ENCODE data around the gene ZNF90. TPM values are rescaled to one million over a fixed set of nuclear protein-coding genes. Genes with fewer than 3 reads are reported as not detected.
"Not testable (repeated sequence)": the region's sequence is repeated elsewhere in the genome, so short reads cannot be mapped to it uniquely, and the experiment has no call there.

Gene ZNF90
- total RNA-seq, 1 donor from 2014 or later: 1.0 TPM

- H3K36me3 ChIP-seq (ENCODE audit: control insufficient read depth in 3 of 3, insufficient read depth in 3 of 3, low read length in 3 of 3): no peaks in the 10 kb centered on the region
Observed at GRCh38 chr19:20060282-20060681, 17.5 kb upstream of the ZNF90 start.

DNA sequence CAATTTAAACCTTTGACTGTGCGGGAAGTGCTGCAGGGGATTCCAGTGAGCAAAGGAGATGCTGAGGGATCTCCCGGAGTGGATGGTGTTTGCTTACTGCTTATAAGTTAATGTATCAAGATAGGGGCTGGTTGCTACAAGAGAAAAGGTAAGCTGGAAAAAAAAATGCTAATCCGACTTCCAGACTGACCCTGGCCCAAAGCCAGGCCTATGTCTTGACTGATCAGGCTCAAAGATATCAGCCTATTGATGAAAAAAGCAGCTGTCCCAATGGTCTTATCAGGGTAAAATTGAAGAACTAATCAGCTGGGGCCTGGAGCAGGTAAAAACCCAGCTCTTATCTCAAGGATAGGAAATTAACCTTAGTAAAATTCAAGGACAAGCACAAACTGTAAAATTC lies 10.9 kb upstream of the ZNF90 start:
- no peak overlapping the region for H3K4me3 ChIP-seq (ENCODE audit: low read length in 3 of 3)

More at GRCh38 chr19:20060282-20060681, 17.5 kb upstream of the ZNF90 start:
- Histone ChIP-seq H3K4me1 (ENCODE audit: control insufficient read depth in 3 of 3, insufficient read depth in 3 of 3, low read length in 3 of 3) (no peaks in the 10 kb centered on the region), H3K27ac (ENCODE audit: low read depth, low read length) (no peak overlapping the region), H3K9me3 (ENCODE audit: control insufficient read depth in 3 of 3, low read length in 3 of 3) (no peaks in the 10 kb centered on the region), H3K27me3 (ENCODE audit: control insufficient read depth in 3 of 3, insufficient read depth in 3 of 3, low read length in 3 of 3) (no peaks in the 10 kb centered on the region), H3K9ac (ENCODE audit: low read depth in 1 of 3, low read length in 3 of 3) (no peak overlapping the region), H3K4me3 (ENCODE audit: low read length in 3 of 3) (no peak overlapping the region)

DNA sequence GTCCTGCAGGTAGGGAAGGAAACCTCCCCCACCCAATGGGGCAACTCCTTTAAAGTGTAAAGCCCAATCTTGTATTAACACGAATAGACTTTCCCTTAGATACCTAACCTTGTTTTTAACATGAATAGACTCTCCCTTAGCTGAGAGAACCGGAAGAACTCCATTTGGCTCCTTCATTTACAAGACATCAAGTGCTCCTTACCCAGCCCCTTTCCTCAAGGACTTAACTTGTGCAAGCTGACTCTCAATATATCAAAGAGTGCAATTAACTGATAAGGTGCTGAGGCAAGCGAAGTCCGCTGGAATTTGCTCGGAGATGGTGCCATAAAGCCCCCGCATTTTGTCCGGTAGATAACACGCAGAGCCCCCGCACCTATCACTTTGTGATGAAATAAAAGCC lies 9.9 kb upstream of the ZNF90 start:
- Histone ChIP-seq H3K4me3 (ENCODE audit: low read length in 3 of 3) (no peak overlapping the region), H3K9ac (ENCODE audit: low read depth in 1 of 3, low read length in 3 of 3) (no peak overlapping the region), H3K36me3 (ENCODE audit: control insufficient read depth in 3 of 3, insufficient read depth in 3 of 3, low read length in 3 of 3) (no peaks in the 10 kb centered on the region), H3K27me3 (ENCODE audit: control insufficient read depth in 3 of 3, insufficient read depth in 3 of 3, low read length in 3 of 3) (no peaks in the 10 kb centered on the region), H3K9me3 (ENCODE audit: control insufficient read depth in 3 of 3, low read length in 3 of 3) (no peaks in the 10 kb centered on the region), H3K4me1 (ENCODE audit: control insufficient read depth in 3 of 3, insufficient read depth in 3 of 3, low read length in 3 of 3) (no peaks in the 10 kb centered on the region), H3K27ac (ENCODE audit: low read depth, low read length) (no peak overlapping the region)

More for the DNA sequence above, 10.9 kb upstream of the ZNF90 start:
- Histone ChIP-seq H3K9me3 (ENCODE audit: control insufficient read depth in 3 of 3, low read length in 3 of 3) (no peaks in the 10 kb centered on the region), H3K4me1 (ENCODE audit: control insufficient read depth in 3 of 3, insufficient read depth in 3 of 3, low read length in 3 of 3) (no peaks in the 10 kb centered on the region), H3K9ac (ENCODE audit: low read depth in 1 of 3, low read length in 3 of 3) (no peak overlapping the region), H3K27ac (ENCODE audit: low read depth, low read length) (no peak overlapping the region), H3K27me3 (ENCODE audit: control insufficient read depth in 3 of 3, insufficient read depth in 3 of 3, low read length in 3 of 3) (no peaks in the 10 kb centered on the region), H3K36me3 (ENCODE audit: control insufficient read depth in 3 of 3, insufficient read depth in 3 of 3, low read length in 3 of 3) (no peaks in the 10 kb centered on the region)

DNA sequence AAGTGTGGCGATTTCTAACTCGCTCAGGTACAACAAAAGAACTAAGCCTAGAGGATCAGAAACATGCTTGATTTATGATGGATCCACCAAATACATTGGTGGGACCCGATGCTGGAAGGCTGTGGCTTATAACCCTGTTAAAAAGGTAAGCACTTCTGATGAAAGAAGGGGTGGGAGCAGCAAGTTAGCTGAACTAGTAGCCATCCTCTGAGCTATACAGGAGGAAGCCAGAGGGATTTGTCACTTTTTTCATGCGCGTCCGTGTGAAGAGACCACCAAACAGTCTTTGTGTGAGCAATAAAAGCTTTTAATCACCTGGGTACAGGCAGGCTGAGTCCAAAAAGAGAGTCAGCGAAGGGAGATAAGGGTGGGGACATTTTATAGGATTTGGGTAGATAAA lies 9.2 kb upstream of the ZNF90 start:
- H3K4me1 ChIP-seq (ENCODE audit: control insufficient read depth in 3 of 3, insufficient read depth in 3 of 3, low read length in 3 of 3); H3K27ac ChIP-seq (ENCODE audit: low read depth, low read length); H3K27me3 ChIP-seq (ENCODE audit: control insufficient read depth in 3 of 3, insufficient read depth in 3 of 3, low read length in 3 of 3); H3K4me3 ChIP-seq (ENCODE audit: low read length in 3 of 3); H3K9me3 ChIP-seq (ENCODE audit: control insufficient read depth in 3 of 3, low read length in 3 of 3); H3K9ac ChIP-seq (ENCODE audit: low read depth in 1 of 3, low read length in 3 of 3); H3K36me3 ChIP-seq (ENCODE audit: control insufficient read depth in 3 of 3, insufficient read depth in 3 of 3, low read length in 3 of 3): not testable (repeated sequence)

DNA sequence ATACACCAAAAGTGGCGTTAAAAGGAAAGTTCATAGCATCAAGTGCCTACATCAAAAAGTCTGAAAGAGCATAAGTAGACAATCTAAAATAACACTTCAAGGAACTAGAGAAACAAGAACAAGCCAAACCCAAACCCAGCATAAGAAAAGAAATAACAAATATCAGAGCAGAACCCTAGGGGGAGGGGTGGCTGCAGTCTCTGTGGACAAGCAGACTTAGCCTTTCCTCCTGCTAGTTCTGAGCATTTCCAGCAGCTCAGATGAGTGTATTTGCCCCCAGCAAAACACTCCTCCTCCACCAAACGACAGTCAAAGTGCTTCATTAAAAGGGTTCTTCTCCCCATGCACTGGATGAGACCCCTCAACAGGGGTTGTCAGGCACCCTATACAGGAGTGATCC lies 7.1 kb upstream of the ZNF90 start:
- Histone ChIP-seq H3K4me3 (ENCODE audit: low read length in 3 of 3) (no peak overlapping the region), H3K4me1 (ENCODE audit: control insufficient read depth in 3 of 3, insufficient read depth in 3 of 3, low read length in 3 of 3) (no peaks in the 10 kb centered on the region), H3K27ac (ENCODE audit: low read depth, low read length) (no peak overlapping the region), H3K36me3 (ENCODE audit: control insufficient read depth in 3 of 3, insufficient read depth in 3 of 3, low read length in 3 of 3) (no peaks in the 10 kb centered on the region), H3K27me3 (ENCODE audit: control insufficient read depth in 3 of 3, insufficient read depth in 3 of 3, low read length in 3 of 3) (no peaks in the 10 kb centered on the region), H3K9me3 (ENCODE audit: control insufficient read depth in 3 of 3, low read length in 3 of 3) (no peaks in the 10 kb centered on the region), H3K9ac (ENCODE audit: low read depth in 1 of 3, low read length in 3 of 3) (no peak overlapping the region)

DNA sequence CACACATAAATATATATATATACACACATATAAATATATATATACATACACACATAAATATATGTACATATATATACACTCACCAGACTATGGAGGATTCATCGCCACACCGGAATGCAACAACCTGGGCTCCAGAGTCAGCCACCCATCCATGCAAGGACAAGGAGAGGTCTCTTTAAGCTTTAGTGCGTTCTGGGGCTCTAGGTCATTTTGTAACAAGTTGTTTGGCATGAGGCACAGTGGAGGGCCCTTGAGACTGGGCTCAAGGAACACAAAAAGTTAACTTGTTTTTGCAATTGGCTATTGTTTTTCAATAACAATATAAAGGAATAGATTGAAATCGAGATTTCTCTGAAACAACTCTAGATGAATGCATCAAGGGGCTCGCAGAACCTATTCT lies 4.9 kb upstream of the ZNF90 start:
- Histone ChIP-seq H3K9ac (ENCODE audit: low read depth in 1 of 3, low read length in 3 of 3) (no peak overlapping the region), H3K36me3 (ENCODE audit: control insufficient read depth in 3 of 3, insufficient read depth in 3 of 3, low read length in 3 of 3) (no peaks in the 10 kb centered on the region), H3K27me3 (ENCODE audit: control insufficient read depth in 3 of 3, insufficient read depth in 3 of 3, low read length in 3 of 3) (no peaks in the 10 kb centered on the region), H3K4me1 (ENCODE audit: control insufficient read depth in 3 of 3, insufficient read depth in 3 of 3, low read length in 3 of 3) (peaks cover 0 to 3% (median 1%) of the 10 kb centered on the region in 3 donors), H3K4me3 (ENCODE audit: low read length in 3 of 3) (no peak overlapping the region), H3K27ac (ENCODE audit: low read depth, low read length) (no peak overlapping the region), H3K9me3 (ENCODE audit: control insufficient read depth in 3 of 3, low read length in 3 of 3) (peaks cover 0 to under 1% (median 0%) of the 10 kb centered on the region in 3 donors)

DNA sequence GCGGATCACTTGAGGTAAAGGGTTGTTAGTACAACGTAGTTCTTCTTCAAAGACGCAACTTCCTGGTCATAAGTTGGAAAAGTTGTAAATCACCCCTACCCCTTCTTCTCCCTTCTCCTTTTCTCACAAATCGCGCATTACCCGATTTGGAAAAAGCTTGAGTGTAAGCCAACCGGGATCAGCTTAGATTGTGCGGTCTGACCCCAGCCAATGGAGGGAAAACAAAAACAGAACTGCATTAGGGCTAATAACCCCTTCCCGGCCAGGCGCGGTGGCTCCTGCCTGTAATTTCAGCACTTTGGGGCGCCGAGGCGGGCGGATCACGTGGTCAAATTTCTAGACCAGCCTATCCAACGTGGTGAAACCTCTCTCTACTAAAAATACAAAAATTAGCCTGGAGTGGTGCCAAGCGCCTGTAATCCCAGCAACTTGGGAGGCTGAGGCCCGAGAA lies 806 bp downstream of the ZNF90 start:
- Histone ChIP-seq H3K4me3 (ENCODE audit: low read length in 3 of 3) (peak overlapping the region; percentile 58 to 77 (median 73)), H3K27me3 (ENCODE audit: control insufficient read depth in 3 of 3, insufficient read depth in 3 of 3, low read length in 3 of 3) (no peaks in the 10 kb centered on the region), H3K4me1 (ENCODE audit: control insufficient read depth in 3 of 3, insufficient read depth in 3 of 3, low read length in 3 of 3) (peaks cover 0 to 12% (median 8%) of the 10 kb centered on the region in 3 donors), H3K36me3 (ENCODE audit: control insufficient read depth in 3 of 3, insufficient read depth in 3 of 3, low read length in 3 of 3) (no peaks in the 10 kb centered on the region), H3K9me3 (ENCODE audit: control insufficient read depth in 3 of 3, low read length in 3 of 3) (peaks cover 0 to 2% (median 0%) of the 10 kb centered on the region in 3 donors), H3K27ac (ENCODE audit: low read depth, low read length) (no peak overlapping the region), H3K9ac (ENCODE audit: low read depth in 1 of 3, low read length in 3 of 3) (peak overlapping the region; percentile 38 to 70 (median 40))

DNA sequence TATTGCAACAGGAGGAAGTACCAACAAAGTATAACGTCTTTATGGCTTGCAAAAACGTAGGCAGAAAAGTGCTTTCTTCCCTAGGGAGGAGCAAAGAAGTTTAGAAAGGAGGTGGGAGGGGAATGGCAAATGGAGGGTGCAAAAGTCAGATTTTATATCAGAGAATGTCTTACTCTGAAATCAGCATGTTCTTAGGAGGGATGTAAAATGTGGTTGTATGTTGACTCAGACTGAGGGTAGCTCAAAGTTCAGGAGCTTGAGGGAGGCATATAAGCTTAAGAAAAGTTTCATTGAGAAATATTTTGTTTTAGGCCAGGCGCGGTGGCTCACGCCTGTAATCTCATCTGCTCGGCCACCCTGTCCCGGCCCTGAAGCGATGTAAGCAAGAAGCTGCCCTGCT lies 1.7 kb downstream of the ZNF90 start:
- no peak overlapping the region for H3K27ac ChIP-seq (ENCODE audit: low read depth, low read length)
- H3K27me3 ChIP-seq (ENCODE audit: control insufficient read depth in 3 of 3, insufficient read depth in 3 of 3, low read length in 3 of 3): no peaks in the 10 kb centered on the region
- H3K4me3 ChIP-seq (ENCODE audit: low read length in 3 of 3): no peak overlapping the region
- H3K4me1 ChIP-seq (ENCODE audit: control insufficient read depth in 3 of 3, insufficient read depth in 3 of 3, low read length in 3 of 3): peaks cover 0 to 12% (median 8%) of the 10 kb centered on the region in 3 donors
- H3K36me3 ChIP-seq (ENCODE audit: control insufficient read depth in 3 of 3, insufficient read depth in 3 of 3, low read length in 3 of 3): no peaks in the 10 kb centered on the region
- H3K9ac ChIP-seq (ENCODE audit: low read depth in 1 of 3, low read length in 3 of 3): no peak overlapping the region
- peaks cover 0 to 2% (median 0%) of the 10 kb centered on the region in 3 donors for H3K9me3 ChIP-seq (ENCODE audit: control insufficient read depth in 3 of 3, low read length in 3 of 3)

- H3K9ac ChIP-seq (ENCODE audit: low read depth in 1 of 3, low read length in 3 of 3): no peak overlapping the region
- no peaks in the 10 kb centered on the region for H3K36me3 ChIP-seq (ENCODE audit: control insufficient read depth in 3 of 3, insufficient read depth in 3 of 3, low read length in 3 of 3)
- no peaks in the 10 kb centered on the region for H3K27me3 ChIP-seq (ENCODE audit: control insufficient read depth in 3 of 3, insufficient read depth in 3 of 3, low read length in 3 of 3)
- H3K4me1 ChIP-seq (ENCODE audit: control insufficient read depth in 3 of 3, insufficient read depth in 3 of 3, low read length in 3 of 3): peaks cover 0 to 12% (median 8%) of the 10 kb centered on the region in 3 donors
- H3K4me3 ChIP-seq (ENCODE audit: low read length in 3 of 3): no peak overlapping the region
- peaks cover 0 to 2% (median 0%) of the 10 kb centered on the region in 3 donors for H3K9me3 ChIP-seq (ENCODE audit: control insufficient read depth in 3 of 3, low read length in 3 of 3)
- no peak overlapping the region for H3K27ac ChIP-seq (ENCODE audit: low read depth, low read length)
Observed at GRCh38 chr19:20080656-20081055, 2.9 kb downstream of the ZNF90 start.

GRCh38 chr19:20082232-20082833 lies 4.5 kb downstream of the ZNF90 start:
- not testable (repeated sequence) for H3K27ac ChIP-seq (ENCODE audit: low read depth, low read length); H3K9ac ChIP-seq (ENCODE audit: low read depth in 1 of 3, low read length in 3 of 3); H3K9me3 ChIP-seq (ENCODE audit: control insufficient read depth in 3 of 3, low read length in 3 of 3); H3K27me3 ChIP-seq (ENCODE audit: control insufficient read depth in 3 of 3, insufficient read depth in 3 of 3, low read length in 3 of 3); H3K4me3 ChIP-seq (ENCODE audit: low read length in 3 of 3); H3K36me3 ChIP-seq (ENCODE audit: control insufficient read depth in 3 of 3, insufficient read depth in 3 of 3, low read length in 3 of 3)
- H3K4me1 ChIP-seq (ENCODE audit: control insufficient read depth in 3 of 3, insufficient read depth in 3 of 3, low read length in 3 of 3): peaks cover 0 to 12% (median 8%) of the 10 kb centered on the region in 3 donors
